ENCODE data around the gene ZNF446.

GRCh38 chr19:58456111-58456510 is 20.0 kb upstream of the ZNF446 start:
- TF ChIP-seq EZH2 (IDR thresholded peaks at IDR 0.05; ENCODE audit: insufficient read depth, poor library complexity, severe bottlenecking) = no peak
- no peak for TF ChIP-seq EZH2phosphoT487 (IDR thresholded peaks at IDR 0.05; ENCODE audit: insufficient read depth, low read depth)

All from GM23248 (cell line).